CD4-positive, alpha-beta T cell treated with Interleukin-2 at 100 ng/mL for 4 hours (primary cell): ENCODE data around the gene NDUFA3.
A peak's percentile ranks its signal among the peaks of the same experiment; 100 is the strongest.

Source experiments
- DNase-seq: peaks from one replicate; pipeline ENCODE4 v3.0.0-alpha.2; 2020; ENCODE audit warnings: low spot score

The NDUFA3 gene

DNA sequence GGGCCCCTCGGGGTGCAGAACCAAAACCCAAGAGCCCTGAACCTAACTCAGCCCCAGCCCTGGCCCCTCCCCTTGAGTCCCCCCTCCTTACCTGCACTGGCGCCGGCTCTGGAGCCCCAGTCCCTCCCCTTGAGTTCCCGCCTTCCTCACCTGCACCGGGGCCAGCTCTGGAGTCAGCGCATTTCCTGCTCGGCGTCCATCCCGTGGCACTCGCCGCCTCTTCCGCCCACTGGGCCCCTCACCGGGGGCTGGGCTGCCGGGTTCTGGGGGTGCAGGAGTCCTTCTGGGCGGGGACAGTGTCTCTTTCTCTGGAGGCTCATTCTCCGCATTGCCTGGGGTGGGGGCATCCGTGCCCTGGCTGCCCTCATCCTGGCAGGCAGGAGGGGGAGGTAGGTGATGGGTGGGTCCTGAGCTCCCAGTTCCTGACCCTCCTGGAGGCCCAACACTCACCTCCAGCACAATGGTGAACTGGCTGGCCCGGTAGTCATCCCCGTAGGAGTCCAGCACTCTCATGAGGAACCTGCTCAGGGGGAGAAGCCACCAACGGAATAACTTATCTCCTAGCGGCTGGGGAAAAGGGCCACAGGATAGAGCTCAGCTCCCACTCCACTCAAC is 5.3 kb downstream of the NDUFA3 start:
- DNase-seq: no peak

DNA sequence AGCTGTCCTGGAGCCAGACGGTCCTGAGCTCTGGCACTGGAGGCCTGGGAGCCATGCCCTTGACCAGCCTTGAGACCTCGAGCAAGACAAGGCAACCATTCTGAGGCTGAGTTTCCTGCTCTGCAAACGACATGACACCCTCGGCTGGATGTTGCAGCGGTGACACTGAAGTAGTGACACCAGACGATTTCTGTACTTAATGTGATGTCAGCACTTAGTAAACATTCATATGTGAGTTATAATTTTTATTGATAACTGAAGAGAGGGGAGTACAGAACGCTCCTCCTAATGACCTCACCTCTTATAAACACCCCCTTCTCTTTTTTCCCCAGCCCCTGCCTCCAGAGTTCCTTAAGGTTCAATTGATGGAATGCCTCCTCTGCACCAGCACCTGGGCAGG is 5.8 kb downstream of the NDUFA3 start:
- no peak for DNase-seq

DNA sequence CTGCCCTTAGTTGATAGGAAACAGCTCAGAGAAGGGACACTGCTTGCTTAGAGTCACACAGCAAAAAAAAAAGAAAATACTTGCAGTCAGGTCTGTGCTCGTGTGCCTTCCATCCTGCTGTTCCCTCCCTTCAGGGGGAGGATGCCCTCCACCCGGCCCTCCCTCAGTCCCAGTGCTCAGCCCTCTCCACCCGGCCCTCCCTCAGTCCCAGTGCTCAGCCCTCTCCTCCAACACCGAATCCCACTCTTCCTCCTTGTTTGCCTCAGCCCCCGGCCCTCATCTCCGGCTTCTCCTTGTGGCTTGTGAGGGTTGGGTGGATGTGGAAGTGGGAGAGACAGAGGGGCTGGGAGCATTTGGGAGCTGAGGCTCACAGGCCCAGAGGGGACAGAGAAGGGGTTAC is 7.0 kb downstream of the NDUFA3 start:
- no peak for DNase-seq

DNA sequence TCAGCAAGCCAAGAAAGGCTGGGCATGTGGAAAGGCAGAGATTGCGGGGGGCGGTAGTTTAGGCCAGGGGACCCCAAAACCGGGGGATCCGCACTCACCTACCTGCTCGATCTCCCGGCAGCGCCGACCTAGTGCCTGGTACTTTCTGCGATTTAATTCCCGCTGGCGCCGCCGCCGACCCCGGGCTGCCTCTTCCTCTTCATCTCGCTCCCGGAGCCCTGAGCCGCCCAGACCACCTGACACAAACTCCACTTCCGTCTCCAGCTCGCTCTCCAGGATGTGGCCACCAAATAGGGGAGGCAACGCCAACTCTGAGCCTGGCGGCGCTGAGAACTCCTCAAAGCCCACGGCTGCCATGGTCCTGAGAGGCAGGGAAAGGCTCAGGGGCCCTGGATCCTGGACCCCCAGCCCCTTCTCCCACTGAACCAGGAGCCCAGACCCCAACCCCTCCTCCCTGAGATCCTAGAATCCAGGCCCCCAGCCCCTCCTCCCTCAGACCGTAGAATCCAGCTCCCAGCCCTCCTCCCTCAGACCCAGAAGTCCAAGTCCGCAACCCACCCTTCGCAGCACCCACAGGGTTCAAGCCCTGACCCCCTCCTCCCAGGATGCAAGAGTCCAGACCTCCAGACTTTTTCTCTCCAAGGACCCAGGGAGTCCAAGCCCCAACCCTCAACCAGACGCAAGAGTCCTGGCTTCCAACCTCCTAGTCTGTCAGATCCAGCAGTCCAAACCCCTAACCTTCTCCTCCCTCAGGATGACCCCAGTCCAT is 11.9 kb downstream of the NDUFA3 start:
- peak; percentile 46 for DNase-seq

DNA sequence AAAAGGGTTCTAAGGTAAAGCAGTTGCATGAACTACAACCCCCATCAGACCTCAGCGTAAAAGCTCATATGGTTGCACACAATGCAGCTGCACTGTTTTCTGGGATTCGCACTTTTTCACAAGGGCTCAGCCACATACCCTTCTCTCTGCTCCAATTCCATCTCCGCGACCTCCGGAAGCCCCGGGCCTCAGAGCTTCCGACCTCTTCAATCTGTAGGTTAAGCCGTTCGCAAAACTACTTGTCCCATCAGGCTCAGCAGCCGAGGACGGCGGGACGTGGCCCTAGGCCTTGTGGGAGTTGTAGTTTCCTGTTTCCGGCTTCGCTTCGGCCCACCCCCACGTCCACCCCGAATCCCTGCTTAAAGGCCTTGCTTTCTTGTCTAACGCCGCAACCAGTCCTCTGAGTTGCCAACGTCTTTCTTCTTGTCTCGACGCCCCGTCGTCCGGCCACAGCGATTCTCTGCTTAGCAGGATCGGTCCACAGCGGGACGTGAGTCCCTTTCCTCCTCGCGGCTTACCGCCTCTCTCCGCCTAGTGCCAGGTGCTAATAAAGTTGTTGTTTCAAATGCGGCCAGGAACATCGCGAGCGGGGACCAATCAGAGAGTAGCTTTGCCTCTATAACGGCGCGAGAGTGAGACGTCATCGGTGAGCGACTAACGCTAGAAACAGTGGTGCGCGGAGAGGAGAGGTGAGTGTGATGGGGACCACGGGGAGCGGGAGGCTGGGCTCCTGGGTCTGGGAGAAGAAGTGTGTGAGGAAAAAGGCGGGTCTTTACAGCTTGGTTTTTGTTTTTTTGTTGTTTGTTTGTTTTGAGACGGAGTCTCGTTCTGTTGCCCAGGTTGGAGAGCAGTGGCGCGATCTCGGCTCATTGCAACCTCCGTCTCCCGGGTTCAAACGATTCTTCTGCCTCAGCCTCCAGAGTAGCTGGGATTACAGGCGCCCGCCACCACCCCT is 12.7 kb downstream of the NDUFA3 start, which contains the start of the genes PRPF31 and TFPT:
PRPF31 (plus strand) TSS at position 646 of the 955 bp plus-strand sequence. CDS start 2,525 bp downstream, outside the sequence.
TFPT (minus strand) TSS at position 549 of the 955 bp plus-strand sequence; CDS start at position 161, 388 bp downstream.
- DNase-seq: peak; percentile 96

DNA sequence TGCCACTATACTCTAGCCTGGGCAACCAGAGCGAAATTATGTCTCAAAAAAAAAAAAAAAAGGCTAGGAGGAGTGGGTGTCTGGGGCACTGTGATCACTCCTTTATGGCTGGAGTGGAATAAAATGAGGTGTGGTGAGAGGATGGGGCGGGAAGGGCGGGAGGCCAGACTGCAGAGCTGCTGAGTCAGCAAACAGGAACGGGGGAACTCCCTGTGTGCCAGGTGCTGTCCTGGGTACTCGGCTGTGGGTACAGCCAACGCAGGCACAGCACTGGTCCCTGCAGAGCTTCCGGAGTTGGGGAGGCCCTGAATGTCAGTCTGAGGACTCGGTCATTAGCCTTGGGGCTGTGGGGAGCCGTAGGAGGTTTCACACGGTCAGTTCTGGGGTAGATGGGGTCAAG is 18.6 kb downstream of the NDUFA3 start:
- no peak for DNase-seq

DNA sequence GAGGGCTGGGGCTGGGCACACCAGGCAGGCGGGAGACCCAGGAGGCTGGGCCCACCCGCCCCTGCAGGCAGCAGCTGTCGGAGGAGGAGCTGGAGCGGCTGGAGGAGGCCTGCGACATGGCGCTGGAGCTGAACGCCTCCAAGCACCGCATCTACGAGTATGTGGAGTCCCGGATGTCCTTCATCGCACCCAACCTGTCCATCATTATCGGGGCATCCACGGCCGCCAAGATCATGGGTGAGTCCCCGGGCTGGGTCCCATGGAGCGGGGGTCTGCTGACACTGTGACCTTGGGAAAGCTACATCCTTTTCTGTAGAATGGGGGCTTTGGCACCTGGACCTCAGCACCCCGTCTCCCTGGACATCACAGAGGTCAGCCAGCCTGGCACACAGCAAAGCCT is 21.0 kb downstream of the NDUFA3 start:
- DNase-seq: no peak

DNA sequence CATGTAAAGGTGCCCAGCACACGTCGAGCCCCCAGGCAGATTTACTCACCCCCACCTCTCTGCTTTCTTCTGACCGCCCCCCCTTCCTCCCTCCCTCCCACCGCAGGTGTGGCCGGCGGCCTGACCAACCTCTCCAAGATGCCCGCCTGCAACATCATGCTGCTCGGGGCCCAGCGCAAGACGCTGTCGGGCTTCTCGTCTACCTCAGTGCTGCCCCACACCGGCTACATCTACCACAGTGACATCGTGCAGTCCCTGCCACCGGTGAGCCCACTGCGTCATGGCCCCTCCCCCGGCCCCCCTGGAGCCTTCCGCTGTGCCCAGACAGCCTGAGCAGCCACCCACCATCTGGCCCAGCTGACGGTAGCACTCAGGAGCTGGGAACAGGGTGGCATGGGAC is 21.7 kb downstream of the NDUFA3 start:
- DNase-seq: no peak

DNA sequence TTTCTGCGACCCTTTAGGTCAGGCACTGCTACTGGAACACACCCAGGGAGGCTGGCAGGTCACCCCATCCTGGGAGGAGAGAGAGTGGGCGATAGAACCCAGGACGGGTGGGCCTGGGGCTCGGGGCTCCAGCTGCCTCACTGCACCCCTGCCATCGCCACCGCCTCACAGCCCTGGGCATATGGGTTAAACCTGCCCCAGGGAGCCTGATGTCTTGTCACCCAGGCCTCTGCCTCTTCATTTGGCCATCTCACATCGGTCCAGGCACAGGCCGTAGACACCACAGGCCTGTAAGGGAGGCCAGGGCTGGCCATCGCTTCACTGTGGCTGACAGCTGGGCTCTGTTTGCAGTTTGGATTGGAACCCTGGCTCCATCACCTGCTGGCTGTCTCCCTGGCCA is 23.1 kb downstream of the NDUFA3 start:
- no peak for DNase-seq

DNA sequence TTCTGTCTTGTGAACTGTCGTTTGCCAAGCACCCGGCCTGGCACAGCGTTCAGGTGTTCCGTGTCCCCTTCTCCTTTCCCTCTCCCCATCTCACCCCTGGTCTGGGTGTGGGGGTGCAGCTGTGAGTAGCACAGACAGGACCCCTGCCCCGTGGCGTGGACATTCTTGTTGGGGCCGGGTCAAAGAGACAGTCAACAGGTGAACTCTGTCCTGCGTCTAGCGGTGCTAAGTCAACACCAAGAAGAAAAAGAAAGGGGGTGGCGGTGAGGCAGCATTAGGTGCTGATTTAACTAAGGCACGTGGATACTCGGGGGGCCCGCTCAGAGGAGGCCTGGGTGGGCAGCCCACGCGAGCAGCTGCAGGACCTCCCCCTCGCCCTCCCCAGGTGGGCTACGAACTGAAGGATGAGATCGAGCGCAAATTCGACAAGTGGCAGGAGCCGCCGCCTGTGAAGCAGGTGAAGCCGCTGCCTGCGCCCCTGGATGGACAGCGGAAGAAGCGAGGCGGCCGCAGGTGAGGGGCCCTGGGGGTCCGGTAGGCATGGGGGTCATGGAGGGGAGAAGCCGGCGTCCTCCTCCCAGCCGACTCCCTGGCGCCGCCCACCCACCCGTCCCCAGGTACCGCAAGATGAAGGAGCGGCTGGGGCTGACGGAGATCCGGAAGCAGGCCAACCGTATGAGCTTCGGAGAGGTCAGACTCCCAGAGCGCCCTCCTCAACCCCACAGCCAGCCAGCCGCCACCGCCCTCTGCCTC is 25.2 kb downstream of the NDUFA3 start:
- no peak for DNase-seq

DNA sequence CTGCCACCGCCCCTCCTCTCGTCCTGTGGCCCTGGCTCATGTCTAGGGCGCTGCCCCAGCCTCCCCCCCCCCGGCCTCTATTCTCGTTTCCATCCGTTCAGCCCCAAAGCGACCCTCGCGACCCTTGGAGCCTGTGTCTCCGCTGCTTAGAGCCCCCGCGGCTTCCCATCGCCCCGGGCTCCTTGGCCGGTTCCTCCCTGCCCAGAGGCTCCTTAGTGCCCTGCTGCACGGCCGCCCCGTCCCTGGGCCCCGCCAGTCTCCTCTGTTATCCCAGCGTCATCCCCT is 25.7 kb downstream of the NDUFA3 start:
- DNase-seq: no peak

DNA sequence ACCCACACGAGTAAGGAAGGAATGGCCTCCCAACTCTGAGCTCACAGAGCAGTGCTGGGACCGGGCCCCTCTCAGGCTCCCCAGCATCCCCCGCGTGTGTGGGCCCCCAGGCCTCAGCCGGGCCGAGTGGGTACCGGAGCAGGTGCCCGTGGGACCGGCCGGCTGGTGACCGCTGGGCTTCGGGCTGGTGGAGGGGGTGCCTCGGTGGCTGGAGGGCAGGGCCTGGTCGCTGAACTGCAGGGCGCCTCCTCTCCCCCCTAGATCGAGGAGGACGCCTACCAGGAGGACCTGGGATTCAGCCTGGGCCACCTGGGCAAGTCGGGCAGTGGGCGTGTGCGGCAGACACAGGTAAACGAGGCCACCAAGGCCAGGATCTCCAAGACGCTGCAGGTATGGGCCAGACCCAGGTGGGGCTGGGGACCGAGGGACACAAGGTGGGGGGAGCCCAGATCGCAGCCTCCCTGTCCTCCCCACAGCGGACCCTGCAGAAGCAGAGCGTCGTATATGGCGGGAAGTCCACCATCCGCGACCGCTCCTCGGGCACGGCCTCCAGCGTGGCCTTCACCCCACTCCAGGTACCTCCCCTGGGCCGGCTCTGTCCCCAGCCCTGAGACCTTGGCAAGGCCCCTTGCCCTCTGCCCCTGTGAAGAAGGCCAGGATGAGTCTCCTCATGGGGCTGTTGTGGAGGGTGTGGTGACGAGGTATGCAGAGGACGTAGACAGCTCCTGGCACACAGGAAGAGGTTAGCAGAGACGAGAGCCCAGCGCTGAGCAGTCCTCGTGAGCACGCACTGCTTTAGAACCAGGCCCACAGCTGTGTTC is 26.4 kb downstream of the NDUFA3 start:
- DNase-seq: no peak

DNA sequence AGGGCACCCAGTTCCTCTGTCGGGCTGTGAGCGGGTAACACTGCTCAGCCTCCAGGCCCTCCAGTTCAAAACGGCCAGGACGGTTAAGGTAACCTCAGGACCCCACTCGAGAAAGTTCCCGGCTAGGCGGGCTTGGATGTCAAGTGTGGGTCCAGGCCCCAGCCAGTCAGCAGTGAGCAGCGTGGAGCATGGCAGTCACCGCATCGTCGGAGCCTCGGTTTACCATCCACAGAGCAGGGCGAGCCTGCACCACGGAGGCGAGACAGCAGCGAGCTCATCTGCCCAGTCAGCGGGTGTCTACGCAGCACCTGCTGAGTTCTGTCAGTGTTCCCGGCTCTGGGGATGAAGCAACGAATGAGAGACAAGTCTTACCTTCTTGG is 27.0 kb downstream of the NDUFA3 start:
- no peak for DNase-seq

DNA sequence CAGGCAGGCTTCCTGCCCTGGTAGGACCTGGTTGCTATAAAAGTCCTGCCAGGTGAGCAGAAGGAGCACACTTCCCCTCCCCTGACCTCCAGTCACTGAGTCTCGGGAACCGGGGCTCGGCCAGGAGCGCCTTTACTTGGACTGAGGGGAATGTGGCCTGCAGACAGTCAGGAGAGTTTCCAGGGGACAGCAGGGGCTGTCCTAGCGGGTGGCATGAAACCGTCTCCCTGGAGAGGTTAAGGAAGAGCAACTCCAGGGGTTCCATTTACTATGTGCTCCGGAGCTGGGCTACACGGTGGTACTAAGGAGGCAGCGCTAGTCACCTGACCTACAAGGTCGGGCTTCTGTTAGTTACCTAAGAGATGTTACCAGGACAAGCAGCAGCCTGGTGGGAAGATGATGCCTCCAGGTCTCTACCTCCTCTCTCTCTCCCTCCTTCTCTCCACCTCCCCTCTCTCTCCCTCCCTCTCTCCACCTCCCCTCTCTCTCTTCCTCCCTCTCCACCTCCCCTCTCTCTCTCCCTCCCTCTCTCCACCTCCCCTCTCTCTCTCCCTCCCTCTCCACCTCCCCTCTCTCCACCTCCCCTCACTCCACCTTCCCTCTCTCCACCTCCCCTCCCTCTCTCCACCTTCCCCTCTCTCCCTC is 30.8 kb downstream of the NDUFA3 start:
- no peak for DNase-seq

DNA sequence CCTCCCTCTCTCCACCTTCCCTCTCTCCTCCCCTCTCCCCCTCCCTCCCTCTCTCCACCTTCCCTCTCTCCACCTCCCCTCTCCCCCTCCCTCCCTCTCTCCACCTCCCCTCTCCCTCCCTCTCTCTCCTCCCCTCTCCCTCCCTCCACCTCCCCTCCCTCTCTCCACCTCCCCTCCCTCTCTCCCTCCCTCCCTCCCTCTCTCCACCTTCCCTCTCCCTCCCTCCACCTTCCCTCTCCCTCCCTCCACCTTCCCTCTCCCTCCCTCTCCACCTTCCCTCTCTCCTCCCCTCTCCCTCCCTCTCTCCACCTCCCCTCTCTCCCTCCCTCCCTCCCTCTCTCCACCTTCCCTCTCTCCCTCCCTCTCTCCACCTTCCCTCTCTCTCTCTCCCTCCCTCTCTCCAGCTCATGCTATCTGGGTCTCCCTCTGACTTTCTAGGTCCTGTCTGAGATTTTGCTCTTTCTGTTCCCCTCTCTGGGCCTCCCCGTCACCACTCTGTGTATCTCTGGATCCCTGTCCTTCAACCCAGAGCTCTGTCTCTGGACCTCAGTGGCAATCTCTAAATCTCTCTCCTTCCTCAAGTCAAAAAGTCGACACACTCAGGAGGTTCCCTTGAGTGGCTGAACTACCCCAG is 31.4 kb downstream of the NDUFA3 start:
- DNase-seq: no peak

DNA sequence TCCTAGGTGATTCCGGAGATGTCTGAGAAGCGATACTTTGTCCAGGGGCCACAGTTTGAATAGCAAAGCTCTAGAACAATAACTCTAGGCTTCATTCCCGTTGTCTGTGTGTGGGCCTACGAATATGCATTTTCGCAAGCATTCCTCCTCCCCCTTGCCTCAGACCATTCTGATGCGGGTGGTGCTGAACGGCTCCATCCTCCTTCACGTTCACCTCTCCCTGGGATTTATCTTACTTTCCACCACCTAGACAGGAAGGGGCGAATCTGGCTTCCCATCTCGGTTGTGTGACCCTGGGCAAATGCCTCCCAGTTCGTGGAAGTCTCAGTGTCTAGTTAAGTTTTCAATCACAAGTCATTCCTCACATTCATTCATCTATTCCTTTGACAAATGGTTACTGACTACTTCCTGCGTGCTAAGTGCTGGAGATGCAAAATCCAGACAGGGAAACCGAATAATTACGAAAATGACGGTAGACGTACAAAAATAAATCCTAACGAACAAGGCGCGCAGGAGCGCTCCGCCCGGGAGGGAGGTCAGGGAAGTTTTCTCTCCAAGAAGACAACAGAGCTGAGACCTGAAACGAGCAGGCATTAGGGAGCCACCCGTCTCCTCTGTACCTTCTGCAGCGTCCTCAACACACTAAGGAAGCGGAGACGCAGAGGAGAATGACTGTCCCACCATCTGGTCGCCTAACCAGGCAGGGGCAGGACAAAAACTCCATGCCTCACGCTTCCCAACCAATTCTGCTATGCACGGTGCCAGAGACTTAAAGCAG is 33.6 kb downstream of the NDUFA3 start:
- no peak for DNase-seq

DNA sequence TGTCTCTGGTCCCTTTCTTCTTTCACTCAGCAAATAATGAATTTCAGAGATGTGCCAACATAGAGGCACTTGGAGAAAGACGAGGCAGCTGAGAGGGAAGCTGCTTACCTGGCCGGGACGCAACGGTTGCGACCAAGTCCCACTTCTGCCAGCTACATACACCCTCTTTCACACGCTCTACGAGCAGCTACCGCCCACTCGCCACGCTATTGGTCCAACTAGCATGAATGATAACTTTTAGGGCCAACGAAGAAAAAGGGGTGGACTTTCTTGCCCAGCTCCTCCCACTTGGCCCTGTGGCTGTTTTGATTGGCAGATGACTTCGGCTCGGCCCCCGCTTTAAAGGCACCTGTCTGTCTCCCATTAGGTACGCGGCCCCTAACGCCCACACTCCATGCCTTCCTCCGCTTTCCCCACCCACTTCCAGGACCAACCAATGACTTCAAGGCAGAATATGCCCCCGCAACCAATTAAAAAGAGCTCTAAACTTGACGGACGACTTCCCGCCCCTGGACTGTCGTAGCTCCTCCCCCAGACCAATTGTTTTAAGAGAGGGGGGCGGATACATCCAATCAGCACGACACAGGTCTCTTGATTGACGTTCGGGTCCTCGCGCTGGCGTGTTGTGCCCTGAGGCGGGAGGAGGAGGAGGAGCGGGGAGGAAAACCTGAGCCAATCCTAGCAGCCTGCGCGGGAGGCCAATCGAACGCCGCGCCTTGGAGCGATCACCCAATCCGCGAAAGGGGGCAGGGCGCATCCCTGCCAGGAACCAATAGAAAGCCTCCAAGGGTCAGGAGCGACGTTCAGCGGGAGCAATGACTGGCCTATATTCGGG is 34.4 kb downstream of the NDUFA3 start:
- DNase-seq: peak; percentile 100

DNA sequence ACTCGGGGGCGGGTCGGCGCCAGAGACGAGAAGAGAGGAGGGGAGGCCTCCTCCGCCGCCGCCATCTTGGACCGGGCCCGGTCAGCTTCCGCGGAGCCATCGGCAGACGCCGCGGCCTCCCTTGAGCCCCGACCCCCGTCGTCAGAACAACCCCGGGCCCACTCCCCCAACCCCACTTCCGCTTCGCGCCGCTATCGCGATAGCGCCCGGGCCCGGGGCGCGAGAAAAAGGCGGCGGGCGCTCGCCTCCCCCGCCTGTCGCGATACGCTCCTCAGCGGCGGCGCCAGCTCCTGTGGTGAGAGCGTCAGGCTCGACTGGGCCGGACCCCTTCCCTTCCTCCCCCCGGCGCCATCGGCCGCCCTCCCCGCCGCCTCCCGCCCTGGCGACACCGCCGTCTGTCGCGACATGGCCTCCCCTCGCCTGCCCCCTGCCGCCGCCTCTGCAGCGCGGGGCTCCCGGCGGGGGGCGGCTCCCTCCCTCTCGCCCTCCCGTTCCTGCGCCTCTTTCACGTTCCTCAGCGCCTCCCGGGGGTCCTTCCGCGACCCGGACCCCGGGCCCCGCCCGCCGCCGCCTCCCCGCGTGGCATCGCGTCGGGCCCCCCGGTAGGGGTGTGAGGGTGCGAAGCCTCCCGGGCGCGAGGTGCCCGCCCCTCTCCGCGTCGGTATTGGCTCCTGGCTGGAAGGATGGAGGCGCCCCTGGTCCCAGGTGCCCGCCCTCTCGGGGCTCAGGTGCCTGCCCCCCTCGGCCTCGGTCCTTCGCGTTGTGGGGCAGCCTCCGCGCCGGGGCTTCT is 35.2 kb downstream of the NDUFA3 start, which contains the start of gene CNOT3:
CNOT3 (plus strand) TSS at position 64 of the 790 bp plus-strand sequence. CDS start 5,217 bp downstream, outside the sequence.
- DNase-seq: peak; percentile 17
